ENCODE data around the gene CDYL.

- TF ChIP-seq GATA2 (IDR thresholded peaks at IDR 0.05; ENCODE audit: low read depth, low read length) (no peak), GATA3 (IDR thresholded peaks at IDR 0.05; ENCODE audit: low read depth, low read length) (no peak)
These were observed 223.4 kb downstream of the CDYL start for GRCh38 chr6:4999586-4999985.
